ENCODE results near the gene GRAMD2B. TPM values are rescaled to one million over a fixed set of nuclear protein-coding genes. Genes with fewer than 3 reads are reported as not detected.

GRAMD2B gene
- polyA plus RNA-seq, 1 donor from 2014 or later, result not detected

DNA sequence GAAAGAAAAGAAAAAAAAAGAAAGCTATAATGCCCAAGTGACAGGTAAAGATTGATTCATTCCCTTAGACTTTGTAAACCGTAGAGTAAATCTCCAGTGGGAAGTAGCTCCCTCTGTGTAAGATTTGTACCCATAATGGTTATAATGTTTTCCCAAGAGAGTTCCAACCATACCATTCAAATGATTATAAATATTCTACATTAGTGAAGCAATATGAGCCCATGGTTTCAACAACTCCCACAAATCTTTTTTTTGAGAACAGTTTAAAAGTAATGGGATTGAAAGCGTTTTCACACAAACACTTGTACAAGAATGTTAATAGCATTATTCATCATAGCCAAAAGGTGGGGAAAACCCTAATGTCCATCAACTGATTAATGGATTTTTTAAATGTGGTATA lies 58.0 kb downstream of the GRAMD2B start:
- no peak overlapping the region for H3K27ac ChIP-seq (ENCODE audit: low read length)
- H4K20me1 ChIP-seq (ENCODE audit: insufficient read depth), result no peaks in the 10 kb centered on the region
- H3K4me3 ChIP-seq (ENCODE audit: low read length), result no peak overlapping the region
- no peak overlapping the region for H2AFZ ChIP-seq (ENCODE audit: low read depth, low read length)
- H3K9me2 ChIP-seq (ENCODE audit: insufficient read depth, low read length), result no peaks in the 10 kb centered on the region
- H3K27me3 ChIP-seq (ENCODE audit: insufficient read depth, low read depth, low read length), result no peaks in the 10 kb centered on the region
- TF ChIP-seq POLR2AphosphoS5 (IDR thresholded peaks at IDR 0.05) (no peak), EP300 (conservative IDR thresholded peaks at IDR 0.05; ENCODE audit: poor library complexity, severe bottlenecking) (no peak), RAD21 (conservative IDR thresholded peaks at IDR 0.05) (no peak), SMC3 (conservative IDR thresholded peaks at IDR 0.05; ENCODE audit: poor library complexity) (no peak), TAF1 (IDR thresholded peaks at IDR 0.05; ENCODE audit: low read depth) (no peak), EZH2 (IDR thresholded peaks at IDR 0.05; ENCODE audit: borderline replicate concordance, insufficient read depth, low read length, poor library complexity, severe bottlenecking) (no peak), MXI1 (conservative IDR thresholded peaks at IDR 0.05; ENCODE audit: poor library complexity, severe bottlenecking) (no peak)
- TF ChIP-seq, protein P1, sequence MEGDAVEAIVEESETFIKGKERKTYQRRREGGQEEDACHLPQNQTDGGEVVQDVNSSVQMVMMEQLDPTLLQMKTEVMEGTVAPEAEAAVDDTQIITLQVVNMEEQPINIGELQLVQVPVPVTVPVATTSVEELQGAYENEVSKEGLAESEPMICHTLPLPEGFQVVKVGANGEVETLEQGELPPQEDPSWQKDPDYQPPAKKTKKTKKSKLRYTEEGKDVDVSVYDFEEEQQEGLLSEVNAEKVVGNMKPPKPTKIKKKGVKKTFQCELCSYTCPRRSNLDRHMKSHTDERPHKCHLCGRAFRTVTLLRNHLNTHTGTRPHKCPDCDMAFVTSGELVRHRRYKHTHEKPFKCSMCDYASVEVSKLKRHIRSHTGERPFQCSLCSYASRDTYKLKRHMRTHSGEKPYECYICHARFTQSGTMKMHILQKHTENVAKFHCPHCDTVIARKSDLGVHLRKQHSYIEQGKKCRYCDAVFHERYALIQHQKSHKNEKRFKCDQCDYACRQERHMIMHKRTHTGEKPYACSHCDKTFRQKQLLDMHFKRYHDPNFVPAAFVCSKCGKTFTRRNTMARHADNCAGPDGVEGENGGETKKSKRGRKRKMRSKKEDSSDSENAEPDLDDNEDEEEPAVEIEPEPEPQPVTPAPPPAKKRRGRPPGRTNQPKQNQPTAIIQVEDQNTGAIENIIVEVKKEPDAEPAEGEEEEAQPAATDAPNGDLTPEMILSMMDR (IDR thresholded peaks at IDR 0.05; ENCODE audit: poor library complexity, severe bottlenecking), result no peak
- TF ChIP-seq, protein P2, sequence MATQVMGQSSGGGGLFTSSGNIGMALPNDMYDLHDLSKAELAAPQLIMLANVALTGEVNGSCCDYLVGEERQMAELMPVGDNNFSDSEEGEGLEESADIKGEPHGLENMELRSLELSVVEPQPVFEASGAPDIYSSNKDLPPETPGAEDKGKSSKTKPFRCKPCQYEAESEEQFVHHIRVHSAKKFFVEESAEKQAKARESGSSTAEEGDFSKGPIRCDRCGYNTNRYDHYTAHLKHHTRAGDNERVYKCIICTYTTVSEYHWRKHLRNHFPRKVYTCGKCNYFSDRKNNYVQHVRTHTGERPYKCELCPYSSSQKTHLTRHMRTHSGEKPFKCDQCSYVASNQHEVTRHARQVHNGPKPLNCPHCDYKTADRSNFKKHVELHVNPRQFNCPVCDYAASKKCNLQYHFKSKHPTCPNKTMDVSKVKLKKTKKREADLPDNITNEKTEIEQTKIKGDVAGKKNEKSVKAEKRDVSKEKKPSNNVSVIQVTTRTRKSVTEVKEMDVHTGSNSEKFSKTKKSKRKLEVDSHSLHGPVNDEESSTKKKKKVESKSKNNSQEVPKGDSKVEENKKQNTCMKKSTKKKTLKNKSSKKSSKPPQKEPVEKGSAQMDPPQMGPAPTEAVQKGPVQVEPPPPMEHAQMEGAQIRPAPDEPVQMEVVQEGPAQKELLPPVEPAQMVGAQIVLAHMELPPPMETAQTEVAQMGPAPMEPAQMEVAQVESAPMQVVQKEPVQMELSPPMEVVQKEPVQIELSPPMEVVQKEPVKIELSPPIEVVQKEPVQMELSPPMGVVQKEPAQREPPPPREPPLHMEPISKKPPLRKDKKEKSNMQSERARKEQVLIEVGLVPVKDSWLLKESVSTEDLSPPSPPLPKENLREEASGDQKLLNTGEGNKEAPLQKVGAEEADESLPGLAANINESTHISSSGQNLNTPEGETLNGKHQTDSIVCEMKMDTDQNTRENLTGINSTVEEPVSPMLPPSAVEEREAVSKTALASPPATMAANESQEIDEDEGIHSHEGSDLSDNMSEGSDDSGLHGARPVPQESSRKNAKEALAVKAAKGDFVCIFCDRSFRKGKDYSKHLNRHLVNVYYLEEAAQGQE (IDR thresholded peaks at IDR 0.05; ENCODE audit: borderline replicate concordance), result no peak
- no peaks in the 10 kb centered on the region for H3K36me3 ChIP-seq (ENCODE audit: insufficient read depth, low read length)
- no peaks in the 10 kb centered on the region for H3K9me3 ChIP-seq (ENCODE audit: low read length)
- H3K9ac ChIP-seq (ENCODE audit: low read length), result no peak overlapping the region
- no peak overlapping the region for H3K4me2 ChIP-seq (ENCODE audit: low read length)
- no peaks in the 10 kb centered on the region for H3K79me2 ChIP-seq (replicated peaks; ENCODE audit: insufficient read depth, low read length)
- H3F3A ChIP-seq (ENCODE audit: insufficient read depth, low read length, poor library complexity, severe bottlenecking), result no peaks in the 10 kb centered on the region

DNA sequence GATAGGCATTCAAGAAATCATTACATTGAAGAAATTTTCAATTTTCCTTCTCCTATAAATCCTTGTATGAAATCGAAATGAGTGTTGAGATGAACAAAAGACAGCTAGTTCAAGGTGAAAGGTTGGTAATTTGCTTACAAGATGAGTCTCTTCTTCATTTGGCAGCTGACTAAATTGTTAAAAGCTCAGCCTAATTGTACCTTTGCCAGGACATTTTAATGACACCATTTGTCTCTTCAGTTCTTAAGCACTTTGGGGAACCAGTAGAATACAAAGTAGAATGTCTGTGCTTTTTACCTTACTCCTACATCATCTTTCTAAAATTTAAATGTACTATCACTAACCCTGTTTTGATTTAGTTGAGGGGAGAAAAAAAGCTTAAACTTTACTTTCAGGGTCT lies 59.4 kb downstream of the GRAMD2B start:
- no peaks in the 10 kb centered on the region for H3K79me2 ChIP-seq (replicated peaks; ENCODE audit: insufficient read depth, low read length)
- H2AFZ ChIP-seq (ENCODE audit: low read depth, low read length), result no peak overlapping the region
- H4K20me1 ChIP-seq (ENCODE audit: insufficient read depth), result no peaks in the 10 kb centered on the region
- H3K9ac ChIP-seq (ENCODE audit: low read length), result no peak overlapping the region
- no peak overlapping the region for H3K4me2 ChIP-seq (ENCODE audit: low read length)
- no peaks in the 10 kb centered on the region for H3K9me3 ChIP-seq (ENCODE audit: low read length)
- H3F3A ChIP-seq (ENCODE audit: insufficient read depth, low read length, poor library complexity, severe bottlenecking), result no peaks in the 10 kb centered on the region
- H3K27me3 ChIP-seq (ENCODE audit: insufficient read depth, low read depth, low read length), result no peaks in the 10 kb centered on the region
- H3K4me3 ChIP-seq (ENCODE audit: low read length), result no peak overlapping the region
- no peaks in the 10 kb centered on the region for H3K9me2 ChIP-seq (ENCODE audit: insufficient read depth, low read length)
- TF ChIP-seq, protein P2 (IDR thresholded peaks at IDR 0.05; ENCODE audit: borderline replicate concordance), result no peak
- TF ChIP-seq MXI1 (conservative IDR thresholded peaks at IDR 0.05; ENCODE audit: poor library complexity, severe bottlenecking) (no peak), RAD21 (conservative IDR thresholded peaks at IDR 0.05) (no peak), POLR2AphosphoS5 (IDR thresholded peaks at IDR 0.05) (no peak), EZH2 (IDR thresholded peaks at IDR 0.05; ENCODE audit: borderline replicate concordance, insufficient read depth, low read length, poor library complexity, severe bottlenecking) (no peak), EP300 (conservative IDR thresholded peaks at IDR 0.05; ENCODE audit: poor library complexity, severe bottlenecking) (no peak)
- TF ChIP-seq, protein P1 (IDR thresholded peaks at IDR 0.05; ENCODE audit: poor library complexity, severe bottlenecking), result no peak
- H3K36me3 ChIP-seq (ENCODE audit: insufficient read depth, low read length), result no peaks in the 10 kb centered on the region
- H3K27ac ChIP-seq (ENCODE audit: low read length), result no peak overlapping the region
